NCI-H2196 treated with DMSO at 0.1 percent for 48 hours (cell line): ENCODE data around the gene INS.
A peak's percentile ranks its signal among the peaks of the same experiment; 100 is the strongest.
"Not testable (repeated sequence)": the region's sequence is repeated elsewhere in the genome, so short reads cannot be mapped to it uniquely, and the experiment has no call there.

Experiments
- DNase-seq: peaks from one replicate; lab custom pipeline; 2025; ENCODE audit not compliant: unreplicated experiment; lab: John Stamatoyannopoulos, UW

Gene INS

DNA sequence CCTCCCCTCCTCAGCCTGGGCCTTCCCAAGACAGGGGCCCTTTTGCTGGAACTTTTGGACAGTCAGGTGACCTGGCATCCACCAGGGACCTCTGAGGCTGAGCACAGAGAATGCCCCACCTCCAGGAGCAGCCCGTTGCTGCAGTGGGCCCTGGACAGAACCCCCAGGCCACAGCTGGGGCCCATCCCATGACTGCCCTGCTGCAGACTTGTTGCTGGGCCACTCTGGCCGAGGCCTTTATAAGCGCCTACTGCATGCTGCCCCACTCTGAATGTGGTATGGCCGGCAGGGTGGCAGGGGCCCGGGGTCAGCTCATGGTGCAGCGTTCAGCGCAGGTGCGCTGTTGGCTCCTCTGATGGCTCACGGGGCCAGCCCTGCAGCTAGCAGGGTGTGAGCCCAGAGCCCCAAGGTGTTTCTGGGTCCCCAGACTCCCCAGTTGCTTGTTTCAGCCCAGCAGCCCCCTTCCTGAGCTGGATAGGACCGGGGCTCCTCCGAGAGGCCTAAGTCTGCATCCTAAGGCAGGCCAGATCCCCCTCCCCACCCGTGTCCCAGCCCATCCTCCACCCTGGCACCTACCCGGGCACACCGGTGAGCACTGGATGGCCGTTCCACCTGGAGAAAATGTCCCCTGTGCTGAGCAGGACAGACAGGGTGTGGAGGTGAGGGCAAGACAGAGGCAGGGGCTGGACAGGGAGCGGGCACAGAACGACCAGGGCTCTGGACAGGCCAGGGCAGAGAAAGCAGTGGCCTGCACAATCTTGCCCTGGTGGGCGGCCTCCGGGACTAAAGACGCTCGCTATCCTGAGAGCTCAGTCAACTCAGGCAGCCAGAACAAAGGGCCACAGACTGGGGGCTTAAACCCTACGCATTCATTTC, 38.7 kb upstream of the INS start:
- DNase-seq, result no peak

DNA sequence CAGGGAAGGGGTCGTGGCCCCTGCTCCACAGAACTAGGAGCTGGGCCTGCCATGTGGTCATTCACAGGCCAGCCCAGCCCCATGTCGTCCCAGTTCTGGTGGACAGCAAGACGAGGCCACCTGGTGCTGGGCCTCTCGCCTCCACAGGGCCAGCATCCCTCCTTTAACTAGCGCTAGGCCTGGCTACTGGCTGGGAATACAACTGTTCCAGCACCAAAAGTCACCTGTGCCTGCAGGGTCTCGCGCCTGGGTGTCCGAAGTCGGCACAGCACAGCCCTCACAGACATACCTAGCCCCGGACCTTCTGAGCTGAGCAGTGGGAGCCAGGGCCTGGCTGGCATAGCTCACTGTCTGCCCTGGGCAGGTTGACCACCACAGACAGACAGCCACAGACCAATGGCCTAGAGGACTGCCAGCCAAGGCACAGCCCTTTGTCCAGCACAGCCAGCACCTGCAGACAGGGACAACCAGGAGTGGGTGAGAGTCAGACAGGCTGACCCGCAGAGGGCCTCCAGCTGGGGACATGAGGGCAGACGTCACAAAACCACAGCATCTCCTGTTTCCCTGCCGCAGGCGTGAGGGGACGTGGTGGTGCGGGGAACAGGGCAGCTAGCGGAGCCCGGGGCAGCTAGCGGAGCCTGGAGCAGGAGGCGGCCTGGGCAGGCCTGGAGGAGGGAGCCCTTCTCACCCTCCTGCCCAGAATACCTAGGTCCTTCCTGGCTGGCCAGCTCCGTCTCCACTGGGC, 37.8 kb upstream of the INS start:
- no peak for DNase-seq

GRCh38 chr11:2197771-2198520, 36.9 kb upstream of the INS start:
- no peak for DNase-seq

- peak; percentile 67 for DNase-seq
Observed at GRCh38 chr11:2196970-2197770, 36.2 kb upstream of the INS start.

- DNase-seq, result no peak
Observed at GRCh38 chr11:2195756-2196088, 34.7 kb upstream of the INS start.

DNA sequence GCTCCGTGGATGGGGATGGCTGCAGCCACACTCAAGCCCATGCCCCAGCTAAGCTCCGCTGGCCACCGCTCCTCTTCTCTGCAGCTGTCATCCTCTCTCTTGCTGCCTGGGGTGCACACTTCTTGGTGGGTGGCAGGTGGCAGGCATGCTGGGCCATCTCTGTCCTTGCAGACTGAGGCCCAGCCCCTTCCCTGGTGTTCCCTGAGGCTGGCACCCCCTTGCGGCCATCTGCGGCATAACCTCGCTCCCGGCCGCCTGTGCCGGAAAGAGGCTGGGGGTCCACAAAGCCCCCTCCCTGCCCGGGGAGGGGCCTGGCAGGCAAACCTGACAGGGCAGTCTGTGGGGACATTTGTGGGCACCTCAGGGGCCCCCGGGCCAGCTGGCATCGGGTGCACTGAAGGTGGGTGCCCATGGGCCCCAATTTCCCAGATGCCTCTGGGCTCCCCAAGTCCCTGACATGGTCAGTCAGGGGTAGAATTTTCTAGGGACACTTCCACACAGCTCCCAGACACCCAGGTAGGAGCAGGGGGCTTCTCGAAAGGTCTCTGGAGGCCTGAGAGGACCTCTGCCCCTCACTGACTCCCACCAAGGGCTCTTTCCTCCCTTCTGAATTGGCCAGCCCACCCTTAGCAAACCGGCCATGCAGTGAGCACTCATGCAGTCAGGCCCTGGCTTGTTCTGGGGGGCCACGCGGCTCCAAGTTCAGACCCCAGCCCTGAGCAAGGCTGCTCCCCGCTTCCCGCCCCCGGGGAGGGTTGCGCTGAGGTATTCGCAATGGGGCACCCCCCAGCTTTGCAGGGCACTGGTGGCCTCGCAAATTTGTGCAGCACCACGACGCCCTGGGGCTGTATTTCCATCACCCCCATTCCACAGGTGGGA, 34.1 kb upstream of the INS start:
- DNase-seq, result no peak

- DNase-seq, result not testable (repeated sequence)
Observed at GRCh38 chr11:2193888-2194595, 33.0 kb upstream of the INS start.

- no peak for DNase-seq
Observed at GRCh38 chr11:2193099-2193887, 32.3 kb upstream of the INS start.

DNA sequence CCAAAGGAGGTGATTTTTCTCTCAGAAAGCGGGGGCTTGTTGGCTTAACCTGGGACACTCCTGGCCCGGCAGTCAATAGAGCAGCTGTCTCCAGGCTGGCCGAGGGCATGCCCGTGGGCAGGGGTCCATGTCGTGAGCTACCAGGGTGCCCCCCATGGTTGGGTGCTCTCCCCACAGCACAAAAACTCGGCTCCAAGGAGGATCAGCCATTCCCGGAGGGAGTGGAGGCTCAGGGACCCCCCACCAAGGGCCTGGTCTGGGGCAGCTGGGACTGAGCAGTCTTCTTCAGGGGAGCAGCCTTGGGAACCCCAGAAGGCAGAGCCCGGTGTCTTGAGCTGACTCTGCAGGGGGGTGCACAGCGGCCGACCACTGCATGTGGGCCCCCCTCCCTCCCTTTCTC, 31.4 kb upstream of the INS start:
- DNase-seq, result no peak

- no peak for DNase-seq
Observed at GRCh38 chr11:2191883-2192282, 30.9 kb upstream of the INS start.

GRCh38 chr11:2190657-2191471, 29.9 kb upstream of the INS start:
- no peak for DNase-seq

DNA sequence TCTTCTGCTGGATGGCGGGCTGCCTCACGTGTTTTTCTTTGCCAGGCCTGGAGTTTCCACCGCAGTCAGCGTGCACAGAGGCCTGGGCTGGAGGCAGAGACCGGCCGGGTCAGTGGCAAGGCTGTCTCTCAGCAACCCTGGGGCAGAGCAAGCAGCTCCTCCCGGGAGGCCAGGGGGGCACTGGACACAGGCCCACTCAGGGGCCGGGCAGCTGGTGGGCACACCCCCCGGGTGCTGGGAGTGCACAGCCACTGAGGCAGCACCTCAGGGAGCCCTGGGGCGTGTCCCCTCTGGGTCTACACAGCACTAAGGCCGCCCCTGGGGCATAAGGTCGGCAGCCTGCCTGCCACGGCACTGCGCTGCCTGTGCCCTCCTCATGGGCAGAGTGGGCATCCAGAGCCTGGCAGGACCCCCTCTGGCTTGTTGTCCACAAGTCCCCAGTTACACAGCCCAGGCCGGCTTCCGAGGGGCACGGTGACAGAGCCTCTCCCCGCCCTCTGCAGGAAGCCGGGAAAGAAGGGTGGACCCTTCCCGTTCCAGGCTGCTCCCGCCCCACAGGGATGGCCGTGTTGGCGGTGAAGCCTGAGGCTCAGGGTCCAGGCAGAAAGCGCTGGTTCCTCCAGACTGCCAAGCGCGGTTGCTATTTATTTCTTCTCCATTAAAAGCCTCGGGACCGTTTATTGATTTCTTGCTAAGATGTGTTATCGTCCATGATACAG, 29.1 kb upstream of the INS start:
- DNase-seq, result no peak

- DNase-seq, result no peak
Observed at GRCh38 chr11:2188745-2189144, 27.7 kb upstream of the INS start.

- no peak for DNase-seq
Observed at GRCh38 chr11:2187280-2187707, 26.3 kb upstream of the INS start.

- DNase-seq, result peak; percentile 22
Observed at GRCh38 chr11:2186669-2187279, 25.8 kb upstream of the INS start.

- no peak for DNase-seq
Observed at GRCh38 chr11:2185324-2186085, 24.5 kb upstream of the INS start.
